GM12892 (cell line): ENCODE measurements around the gene ZKSCAN8.
"Not testable (repeated sequence)": the region's sequence is repeated elsewhere in the genome, so short reads cannot be mapped to it uniquely, and the experiment has no call there.

Experiments used
- POLR2A ChIP-seq: IDR thresholded peaks from 2 replicates; pipeline ENCODE4 v1.6.1; 2011; ENCODE audit warnings: low read depth, low read length, control low read depth
- POLR2AphosphoS5 ChIP-seq: IDR thresholded peaks from 2 replicates; pipeline ENCODE4 v1.6.1; 2011; ENCODE audit warnings: low read depth, low read length, control low read depth

DNA sequence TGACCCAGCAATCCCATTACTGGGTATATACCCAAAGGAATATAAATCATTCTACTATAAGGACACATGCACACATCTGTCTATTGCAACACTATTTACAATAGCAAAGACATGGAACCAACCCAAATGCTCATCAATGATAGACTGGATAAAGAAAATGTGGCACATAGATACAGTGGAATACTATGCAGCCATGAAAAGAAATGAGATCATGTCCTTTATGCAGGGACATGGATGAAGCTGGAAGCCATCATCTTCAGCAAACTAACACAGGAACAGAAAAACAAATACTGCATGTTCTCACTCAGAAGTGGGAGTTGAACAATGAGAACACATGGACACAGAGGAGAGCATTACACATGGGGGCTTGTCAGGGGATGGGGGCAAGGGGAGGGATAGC is 39.0 kb upstream of the ZKSCAN8 start:
- not testable (repeated sequence) for TF ChIP-seq POLR2A, POLR2AphosphoS5
